CD14-positive monocyte (primary cell): ENCODE results near the gene PREX1. TPM values are rescaled to one million over a fixed set of nuclear protein-coding genes. Genes with fewer than 3 reads are reported as not detected.

Experiments used
- DNase-seq, 3 donors: peaks; one replicate each; pipeline ENCODE4 v3.0.0-alpha.2; 2011 to 2022
- H2AFZ ChIP-seq: 2 replicates; pipeline ENCODE4 v1.6.0; 2012; ENCODE audit warnings: mild to moderate bottlenecking, low read depth, low read length, inconsistent platforms; ENCODE audit not compliant: insufficient read depth, poor library complexity, severe bottlenecking
- H3K27ac ChIP-seq, 2 donors: 1 replicate in 1 of 2; 2 replicates in 1 of 2; pipeline ENCODE4 v1.5.1; 2012 to 2013; ENCODE audit warnings: low read length in 2 of 2, control low read depth in 1 of 2, inconsistent platforms in 1 of 2, low read depth in 1 of 2, mild to moderate bottlenecking in 1 of 2
- H3K27me3 ChIP-seq, 2 donors: one replicate each; pipeline versions ENCODE4 v1.6.0 to v1.6.1; 2011 to 2013; ENCODE audit warnings: low read length in 2 of 2; ENCODE audit not compliant: control insufficient read depth in 2 of 2, insufficient read depth in 2 of 2
- H3K36me3 ChIP-seq, 2 donors: replicated peaks in 1 of 2; 1 replicate in 1 of 2; 2 replicates in 1 of 2; pipeline versions ENCODE4 v1.5.1 to v1.6.1; 2012 to 2013; ENCODE audit warnings: low read length in 2 of 2, control low read depth in 1 of 2, inconsistent platforms in 1 of 2, mild to moderate bottlenecking in 1 of 2; ENCODE audit not compliant: insufficient read depth in 2 of 2, control insufficient read depth in 1 of 2
- H3K4me1 ChIP-seq, 2 donors: 1 replicate in 1 of 2; 2 replicates in 1 of 2; pipeline versions ENCODE4 v1.5.1 to v1.6.1; 2012 to 2013; ENCODE audit warnings: low read length in 2 of 2, control low read depth in 1 of 2, inconsistent platforms in 1 of 2, mild to moderate bottlenecking in 1 of 2, moderate library complexity in 1 of 2; ENCODE audit not compliant: insufficient read depth in 2 of 2, control insufficient read depth in 1 of 2
- H3K4me2 ChIP-seq: replicated peaks from 2 replicates; pipeline ENCODE3; 2012; ENCODE audit warnings: low read length, moderate library complexity, mild to moderate bottlenecking; ENCODE audit not compliant: poor library complexity, severe bottlenecking; ENCODE audit errors: extremely low read depth
- H3K4me3 ChIP-seq, 3 experiments: fragments of 200-600 bp in 1 of 3; sonication (generic) in 1 of 3; replicated peaks in 1 of 3; 1 replicate in 2 of 3; 2 replicates in 1 of 3; pipeline ENCODE4 v1.5.1; 2011 to 2013; ENCODE audit warnings: low read length in 3 of 3, mild to moderate bottlenecking in 3 of 3, control low read depth in 2 of 3, low read depth in 2 of 3, inconsistent platforms in 1 of 3, moderate library complexity in 1 of 3
- H3K79me2 ChIP-seq: 2 replicates; pipeline ENCODE4 v1.6.0; 2012; ENCODE audit warnings: mild to moderate bottlenecking, control low read depth, inconsistent platforms, low read length, moderate library complexity; ENCODE audit not compliant: insufficient read depth
- H3K9ac ChIP-seq: 2 replicates; pipeline ENCODE4 v1.6.0; 2017; ENCODE audit warnings: low read length, mild to moderate bottlenecking; ENCODE audit not compliant: insufficient read depth, poor library complexity, severe bottlenecking
- H3K9me3 ChIP-seq, 2 donors: replicated peaks in 1 of 2; 1 replicate in 1 of 2; 2 replicates in 1 of 2; pipeline versions ENCODE4 v1.5.1 to v1.6.1; 2012 to 2013; ENCODE audit warnings: low read length in 2 of 2, control low read depth in 1 of 2; ENCODE audit not compliant: control insufficient read depth in 1 of 2, insufficient read depth in 1 of 2
- H4K20me1 ChIP-seq: 2 replicates; pipeline ENCODE4 v1.6.0; 2012; ENCODE audit warnings: mild to moderate bottlenecking, low read length, control low read depth, moderate library complexity; ENCODE audit not compliant: insufficient read depth
- H3K27ac Mint-ChIP-seq, 7 donors: one replicate each; pipeline ENCODE4 v1.8.0; 2020; ENCODE audit warnings: mild to moderate bottlenecking in 7 of 7, mixed read lengths in 7 of 7, moderate library complexity in 6 of 7, inconsistent platforms in 2 of 7
- H3K27me3 Mint-ChIP-seq, 3 donors: one replicate each; pipeline ENCODE4 v1.8.0; 2021 to 2022; ENCODE audit warnings: low read depth in 3 of 3, mild to moderate bottlenecking in 3 of 3, mixed read lengths in 3 of 3, moderate library complexity in 3 of 3, inconsistent platforms in 1 of 3
- H3K36me3 Mint-ChIP-seq, 2 donors: one replicate each; pipeline ENCODE4 v1.8.0; 2020; ENCODE audit warnings: mixed read lengths in 2 of 2, inconsistent platforms in 1 of 2, mild to moderate bottlenecking in 1 of 2
- H3K4me1 Mint-ChIP-seq: one replicate; pipeline ENCODE4 v1.8.0; 2020; ENCODE audit warnings: mild to moderate bottlenecking, mixed read lengths
- H3K4me3 Mint-ChIP-seq, 2 donors: one replicate each; pipeline ENCODE4 v1.8.0; 2020; ENCODE audit warnings: mild to moderate bottlenecking in 2 of 2, mixed read lengths in 2 of 2, moderate library complexity in 1 of 2
- H3K9me3 Mint-ChIP-seq, 7 donors: one replicate each; pipeline ENCODE4 v1.8.0; 2020 to 2022; ENCODE audit warnings: mixed read lengths in 7 of 7, mild to moderate bottlenecking in 6 of 7, moderate library complexity in 6 of 7, inconsistent platforms in 2 of 7
- WGBS: methylation state at CpG from one replicate; pipeline ENCODE4 v1.1.5; 2013; ENCODE audit warnings: missing lambda C conversion rate; ENCODE audit not compliant: insufficient coverage; 5-methylcytosine and 5-hydroxymethylcytosine counted together
- intact Hi-C, 2 donors: fragments of 100-400 bp; cut with micrococcal nuclease; formaldehyde crosslinking; loops; one replicate each; pipeline versions ENCODE4 v1.15.0 to v1.15.1; 2023
- polyA plus RNA-seq, 3 donors: library from polyadenylated mRNA; depleted of rRNA in 1 of 3; unstranded in 2 of 3; stranded (reverse) in 1 of 3; fragments of 300-500 nt in 2 of 3; fragments of >200 nt in 1 of 3; fragmentation: Illumina TruSeq in 2 of 3; gene quantifications; 1 replicate in 2 of 3; 2 replicates in 1 of 3; pipeline ENCODE4 v1.2.3, GENCODE V29; 2012 to 2021
- TF ChIP-seq, protein P1 (sequence below): fragments of 200-600 bp; IDR thresholded peaks from one replicate; pipeline ENCODE4 v1.8.0; 2022; ENCODE audit warnings: antibody characterized with exemption, mild to moderate bottlenecking

Gene PREX1
- polyA plus RNA-seq, 3 donors, result 24.3 to 114 (median 27.5) TPM

DNA sequence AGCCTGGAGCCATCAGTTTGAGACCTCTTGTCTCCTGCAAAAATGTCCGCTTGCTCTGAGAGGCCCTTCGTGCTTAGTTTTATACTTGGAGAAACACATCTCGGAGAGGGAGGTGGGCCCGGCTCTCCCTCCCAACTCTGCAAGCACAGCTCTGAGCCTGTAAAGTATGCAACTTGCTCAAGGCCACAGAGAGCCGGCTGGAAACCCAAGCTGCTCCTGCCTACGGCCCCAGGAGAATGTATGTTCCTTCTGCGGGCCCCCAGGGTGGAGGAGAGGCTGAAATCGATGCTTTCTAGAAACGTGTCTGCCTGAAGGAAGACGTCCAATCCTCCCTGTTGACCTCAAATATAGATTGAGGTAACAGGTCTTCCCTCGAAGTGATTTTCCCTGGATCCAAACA, 205.4 kb downstream of the PREX1 start:
- H3K27ac ChIP-seq, result peak overlapping the region; percentile 30 to 40
- Mint-ChIP-seq H3K4me3 (no peak overlapping the region), H3K9me3 (peaks cover 0 to 5% (median 3%) of the 10 kb centered on the region in 7 donors), H3K36me3 (peaks cover 39 to 50% of the 10 kb centered on the region in 2 donors), H3K27me3 (peaks cover 6 to 15% (median 8%) of the 10 kb centered on the region in 3 donors), H3K27ac (peak overlapping the region in 5 of 7 donors; percentile 54 to 80 (median 70)), H3K4me1 (peaks cover 32% of the 10 kb centered on the region)
- peaks cover 38 to 50% of the 10 kb centered on the region in 2 donors for H3K36me3 ChIP-seq
- intact Hi-C loops, result loop anchor here in 1 of 2 donors (5.0 to 10.0 kb wide), 2 partner anchors 838 to 960 kb away; partner anchors contain the start of gene SULF2
- H4K20me1 ChIP-seq, result peaks cover 83% of the 10 kb centered on the region
- H3K79me2 ChIP-seq, result no peaks in the 10 kb centered on the region
- H3K4me1 ChIP-seq, result peaks cover 18 to 24% of the 10 kb centered on the region in 2 donors
- H3K9me3 ChIP-seq, result peaks cover 0 to 3% of the 10 kb centered on the region in 2 donors
- no peaks in the 10 kb centered on the region for H3K27me3 ChIP-seq
- H3K4me3 ChIP-seq, result no peak overlapping the region
- TF ChIP-seq, protein P1, sequence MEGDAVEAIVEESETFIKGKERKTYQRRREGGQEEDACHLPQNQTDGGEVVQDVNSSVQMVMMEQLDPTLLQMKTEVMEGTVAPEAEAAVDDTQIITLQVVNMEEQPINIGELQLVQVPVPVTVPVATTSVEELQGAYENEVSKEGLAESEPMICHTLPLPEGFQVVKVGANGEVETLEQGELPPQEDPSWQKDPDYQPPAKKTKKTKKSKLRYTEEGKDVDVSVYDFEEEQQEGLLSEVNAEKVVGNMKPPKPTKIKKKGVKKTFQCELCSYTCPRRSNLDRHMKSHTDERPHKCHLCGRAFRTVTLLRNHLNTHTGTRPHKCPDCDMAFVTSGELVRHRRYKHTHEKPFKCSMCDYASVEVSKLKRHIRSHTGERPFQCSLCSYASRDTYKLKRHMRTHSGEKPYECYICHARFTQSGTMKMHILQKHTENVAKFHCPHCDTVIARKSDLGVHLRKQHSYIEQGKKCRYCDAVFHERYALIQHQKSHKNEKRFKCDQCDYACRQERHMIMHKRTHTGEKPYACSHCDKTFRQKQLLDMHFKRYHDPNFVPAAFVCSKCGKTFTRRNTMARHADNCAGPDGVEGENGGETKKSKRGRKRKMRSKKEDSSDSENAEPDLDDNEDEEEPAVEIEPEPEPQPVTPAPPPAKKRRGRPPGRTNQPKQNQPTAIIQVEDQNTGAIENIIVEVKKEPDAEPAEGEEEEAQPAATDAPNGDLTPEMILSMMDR, result no peak
- no peak overlapping the region for H2AFZ ChIP-seq
- H3K9ac ChIP-seq, result no peak overlapping the region
- no peak overlapping the region for H3K4me2 ChIP-seq
- WGBS, result 64% methylated on average over 3 of the region's 11 CpGs
- no peak for DNase-seq

DNA sequence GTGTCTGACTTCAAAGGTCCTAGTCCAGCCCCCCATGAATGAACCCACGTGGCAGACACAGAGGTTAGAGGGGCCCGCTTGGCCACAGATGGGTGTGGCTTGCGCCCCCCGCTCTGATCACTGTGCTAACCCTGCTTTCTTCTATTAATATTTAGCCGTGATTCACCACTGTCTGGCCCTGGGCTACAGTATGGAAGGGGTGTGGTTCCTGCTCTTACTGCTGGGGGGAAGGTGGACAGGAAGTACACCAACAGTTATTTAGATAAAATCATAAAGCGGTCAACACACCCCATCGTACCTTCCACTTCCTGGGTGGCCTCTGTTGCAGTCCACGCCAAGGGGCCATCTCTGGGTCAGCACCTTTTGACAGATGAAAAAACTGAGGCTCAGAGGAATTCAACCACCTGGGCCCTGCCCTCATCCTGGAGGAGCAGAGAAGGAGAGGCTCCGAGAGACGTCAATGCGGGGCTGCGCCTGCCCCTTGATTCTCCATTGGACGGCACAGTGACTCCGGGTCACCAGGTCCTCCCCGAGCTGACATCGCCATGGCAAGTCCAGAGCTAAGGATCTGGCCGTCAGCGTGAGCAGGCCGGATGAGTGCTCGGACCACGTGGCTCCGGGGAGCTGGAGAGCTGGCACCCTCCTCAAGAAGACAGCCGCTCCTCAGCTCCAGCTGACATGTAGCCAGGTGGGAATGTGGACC, 206.3 kb downstream of the PREX1 start:
- peak; percentile 27 to 46 (median 33) for DNase-seq

More for the DNA sequence above, 206.3 kb downstream of the PREX1 start:
- TF ChIP-seq, protein P1, result no peak
- no peaks in the 10 kb centered on the region for H3K27me3 ChIP-seq
- H3K4me3 ChIP-seq, result peak overlapping the region in 1 of 3 experiments; percentile 38
- H3K79me2 ChIP-seq, result no peaks in the 10 kb centered on the region
- no peak overlapping the region for H2AFZ ChIP-seq
- peaks cover 14 to 16% of the 10 kb centered on the region in 2 donors for H3K4me1 ChIP-seq
- peak overlapping the region; percentile 58 for H3K4me2 ChIP-seq
- H4K20me1 ChIP-seq, result peaks cover 74% of the 10 kb centered on the region
- peaks cover 0 to 3% of the 10 kb centered on the region in 2 donors for H3K9me3 ChIP-seq
- Mint-ChIP-seq H3K36me3 (peaks cover 31 to 41% of the 10 kb centered on the region in 2 donors), H3K27ac (peak overlapping the region in 6 of 7 donors; percentile 27 to 83 (median 66)), H3K4me1 (peaks cover 23% of the 10 kb centered on the region), H3K4me3 (no peak overlapping the region), H3K9me3 (peaks cover 0 to 5% (median 3%) of the 10 kb centered on the region in 7 donors), H3K27me3 (peaks cover 6 to 15% (median 8%) of the 10 kb centered on the region in 3 donors)
- H3K27ac ChIP-seq, result peak overlapping the region; percentile 1 to 32
- peak overlapping the region; percentile 36 for H3K9ac ChIP-seq
- peaks cover 30 to 41% of the 10 kb centered on the region in 2 donors for H3K36me3 ChIP-seq
- intact Hi-C loops, result loop anchor here (1.0 to 10.0 kb wide), 5 partner anchors 835 to 959 kb away; partner anchors contain the start of gene SULF2 (in 1 of the 2)
- WGBS, result 76% methylated on average over 19 of the region's 23 CpGs
